GM18858 (cell line): ENCODE results near the gene TEX261.
"Not testable (repeated sequence)": the region's sequence is repeated elsewhere in the genome, so short reads cannot be mapped to it uniquely, and the experiment has no call there.

Experiments
- ATAC-seq: cut with Tn5 transposase; IDR thresholded peaks from one replicate; pipeline ENCODE4 v1.9.1; 2021; ENCODE audit not compliant: unreplicated experiment

Gene TEX261

GRCh38 chr2:71000780-71001591 is 6.3 kb upstream of the TEX261 start:
- ATAC-seq: peak; percentile 96

GRCh38 chr2:70999931-71000330 is 5.3 kb upstream of the TEX261 start:
- not testable (repeated sequence) for ATAC-seq

GRCh38 chr2:70999362-70999761 is 4.7 kb upstream of the TEX261 start:
- no peak for ATAC-seq

GRCh38 chr2:70998885-70999284 is 4.2 kb upstream of the TEX261 start:
- not testable (repeated sequence) for ATAC-seq

GRCh38 chr2:70995426-70995729 is 705 bp upstream of the TEX261 start:
- ATAC-seq: no peak

GRCh38 chr2:70994009-70994698 is 519 bp downstream of the TEX261 start:
- no peak for ATAC-seq

- ATAC-seq: no peak
Measured at GRCh38 chr2:70992945-70993853, 1.5 kb downstream of the TEX261 start.

- no peak for ATAC-seq
Measured at GRCh38 chr2:70991742-70992141, 2.9 kb downstream of the TEX261 start.

GRCh38 chr2:70991142-70991541 is 3.5 kb downstream of the TEX261 start:
- ATAC-seq: no peak

- no peak for ATAC-seq
Measured at GRCh38 chr2:70990216-70990615, 4.5 kb downstream of the TEX261 start.

GRCh38 chr2:70988726-70989648 is 5.7 kb downstream of the TEX261 start:
- ATAC-seq: no peak

GRCh38 chr2:70988151-70988550 is 6.5 kb downstream of the TEX261 start:
- ATAC-seq: no peak

- ATAC-seq: no peak
Measured at GRCh38 chr2:70987386-70987785, 7.3 kb downstream of the TEX261 start.

- ATAC-seq: no peak
Measured at GRCh38 chr2:70986499-70987189, 8.0 kb downstream of the TEX261 start.

GRCh38 chr2:70985956-70986355 is 8.7 kb downstream of the TEX261 start:
- ATAC-seq: no peak

- no peak for ATAC-seq
Measured at GRCh38 chr2:70985283-70985688, 9.4 kb downstream of the TEX261 start.

GRCh38 chr2:70984576-70985282 is 9.9 kb downstream of the TEX261 start:
- ATAC-seq: peak; percentile 92

- ATAC-seq: no peak
Measured at GRCh38 chr2:70984228-70984575, 10.5 kb downstream of the TEX261 start.

- no peak for ATAC-seq
Measured at GRCh38 chr2:70983506-70984227, 11.0 kb downstream of the TEX261 start.
